T-helper 22 cell (primary cell): ENCODE measurements around the gene ACTL8.

Experiments
- DNase-seq: peaks from one replicate; pipeline ENCODE4 v3.0.0-alpha.2; 2020; ENCODE audit warnings: low read depth

ACTL8 gene, protein sequence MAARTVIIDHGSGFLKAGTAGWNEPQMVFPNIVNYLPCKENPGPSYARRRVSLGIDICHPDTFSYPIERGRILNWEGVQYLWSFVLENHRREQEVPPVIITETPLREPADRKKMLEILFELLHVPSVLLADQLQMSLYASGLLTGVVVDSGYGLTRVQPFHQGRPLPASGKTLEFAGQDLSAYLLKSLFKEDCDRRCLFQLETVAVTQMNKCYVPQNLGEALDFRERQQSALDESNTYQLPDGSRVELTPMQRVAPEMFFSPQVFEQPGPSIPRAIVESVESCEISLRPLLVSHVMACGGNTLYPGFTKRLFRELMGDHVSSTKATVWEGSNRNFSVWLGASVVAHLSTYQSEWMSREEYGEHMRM

DNA sequence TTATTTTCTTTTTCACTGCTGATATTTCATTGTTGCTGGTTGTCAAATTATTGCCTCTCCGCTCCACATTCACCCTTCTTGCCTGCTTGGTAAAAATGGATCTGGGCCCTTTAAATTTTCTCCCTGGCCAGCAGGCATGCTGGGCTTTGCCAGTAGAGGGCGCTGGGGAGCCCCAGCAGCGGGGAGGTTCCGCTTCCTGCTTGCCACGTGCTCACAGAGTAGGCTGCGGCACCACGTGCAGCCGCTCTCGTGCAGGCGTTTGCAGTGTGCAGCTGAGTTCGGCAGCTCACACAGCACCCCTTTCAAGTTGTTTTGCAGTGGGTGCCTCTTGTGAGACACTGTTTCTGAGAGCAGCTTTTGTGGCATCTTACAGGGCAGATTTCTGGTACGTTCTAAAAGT lies at the start of gene ACTL8:
TSS of gene ACTL8 (plus strand) at position 214 of the 400 bp plus-strand sequence. CDS start 67,676 bp downstream, outside the sequence.
- no peak for DNase-seq

DNA sequence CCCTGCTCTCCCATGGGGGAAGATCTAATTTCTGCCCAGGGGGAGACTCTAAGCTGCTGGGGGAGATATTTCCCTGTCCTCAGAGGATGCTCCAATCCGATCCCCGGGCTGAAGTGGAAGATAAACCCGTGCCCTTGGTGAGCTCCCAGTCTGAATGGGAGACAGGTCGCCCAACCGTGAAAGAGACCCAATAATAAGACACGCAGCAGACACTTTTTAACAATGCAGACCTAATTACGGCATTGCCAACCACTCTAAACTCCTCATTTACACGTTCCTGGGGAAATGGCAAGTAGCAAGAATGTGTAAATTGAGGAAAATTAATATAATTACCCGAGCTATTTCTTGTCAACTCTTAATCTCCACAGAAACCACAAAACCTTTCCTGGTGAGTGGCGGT lies 48.7 kb upstream of the ACTL8 start:
- DNase-seq: no peak

DNA sequence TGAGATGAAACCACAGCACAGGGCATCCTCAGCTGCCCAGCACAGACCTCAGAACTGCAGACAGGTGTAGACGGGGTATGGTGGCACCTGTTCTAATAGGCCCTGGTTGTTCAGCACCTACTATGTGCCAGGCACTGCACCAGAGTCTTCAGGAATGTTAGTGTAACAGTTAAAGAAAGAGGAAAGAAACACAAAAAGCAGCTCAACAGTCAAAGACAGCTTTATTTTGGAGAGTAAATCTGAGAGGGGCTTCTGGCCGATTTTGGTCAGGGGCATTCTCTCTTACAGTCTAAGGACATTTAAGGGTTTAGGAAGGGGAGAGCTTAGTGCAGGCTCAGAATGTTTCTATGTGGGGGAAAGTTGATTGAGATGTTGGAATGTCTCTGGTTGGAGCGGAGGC lies 45.2 kb upstream of the ACTL8 start:
- no peak for DNase-seq

DNA sequence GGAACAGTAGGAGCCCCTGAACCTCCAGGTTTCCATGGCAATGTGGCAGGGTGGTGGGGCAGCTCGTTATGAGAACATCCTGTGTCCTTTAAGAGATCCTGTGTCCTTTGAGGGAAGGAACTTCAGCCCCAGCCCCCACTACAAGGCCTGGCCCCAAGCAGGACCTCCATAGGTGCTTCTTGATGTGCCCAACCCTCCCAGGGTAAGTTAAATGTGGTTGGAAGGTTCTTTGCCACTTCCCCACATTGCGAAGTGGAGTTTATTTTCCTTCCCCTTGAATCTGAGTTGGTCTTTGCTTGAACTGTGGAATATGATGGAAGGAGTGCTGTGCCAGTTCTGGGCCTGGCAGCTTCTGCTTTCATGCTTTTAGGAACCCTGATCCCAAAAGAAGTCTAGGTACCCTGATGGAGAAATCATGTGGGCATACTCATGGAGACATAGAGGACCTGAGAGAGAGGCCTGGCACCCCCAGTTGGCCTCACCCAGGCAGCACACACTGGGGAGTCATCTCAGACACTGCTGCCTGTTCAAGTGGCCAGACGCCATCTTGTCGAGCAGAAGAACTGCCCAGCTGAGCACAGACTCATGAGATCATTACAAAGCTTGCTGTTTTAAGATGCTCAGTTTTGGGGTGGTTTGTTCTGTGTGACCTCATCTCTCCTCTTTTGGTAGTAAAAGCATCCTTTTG lies 44.1 kb upstream of the ACTL8 start:
- no peak for DNase-seq

DNA sequence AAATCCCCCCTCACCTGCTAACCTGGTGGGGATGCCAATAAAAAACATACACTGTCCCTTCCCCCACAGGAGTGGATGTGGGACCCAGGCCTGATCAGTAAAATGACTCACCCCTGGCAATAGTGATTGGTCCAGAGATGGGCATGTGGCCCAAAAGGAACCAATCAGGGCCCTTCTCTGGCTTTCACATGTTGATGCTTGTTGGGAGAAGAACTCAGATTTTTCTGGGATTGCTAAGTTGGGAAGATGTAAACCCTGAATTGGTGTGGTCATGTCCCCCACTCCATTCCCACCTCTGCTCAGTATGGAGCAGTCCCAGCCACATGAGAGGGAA lies 43.6 kb upstream of the ACTL8 start:
- DNase-seq: no peak

DNA sequence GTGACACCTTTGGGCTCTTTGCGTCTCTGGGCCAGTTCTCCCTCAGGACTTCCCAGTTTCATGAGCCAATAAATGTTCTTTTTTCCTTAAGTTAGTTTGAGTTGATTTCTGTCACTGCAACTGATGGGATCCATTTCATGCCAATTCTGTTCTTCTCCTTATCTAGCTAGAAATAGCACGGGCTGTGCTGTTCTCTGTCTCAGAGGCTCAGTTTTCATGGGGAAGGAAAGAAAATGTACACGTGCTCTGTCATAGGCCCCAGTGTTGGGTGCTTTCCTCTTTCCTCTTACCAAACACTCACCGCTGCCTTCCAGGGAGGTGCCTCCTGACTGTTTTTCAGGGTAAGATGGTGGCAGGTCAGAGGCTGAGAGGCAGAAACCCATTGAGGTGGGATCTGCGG lies 43.2 kb upstream of the ACTL8 start:
- DNase-seq: no peak

DNA sequence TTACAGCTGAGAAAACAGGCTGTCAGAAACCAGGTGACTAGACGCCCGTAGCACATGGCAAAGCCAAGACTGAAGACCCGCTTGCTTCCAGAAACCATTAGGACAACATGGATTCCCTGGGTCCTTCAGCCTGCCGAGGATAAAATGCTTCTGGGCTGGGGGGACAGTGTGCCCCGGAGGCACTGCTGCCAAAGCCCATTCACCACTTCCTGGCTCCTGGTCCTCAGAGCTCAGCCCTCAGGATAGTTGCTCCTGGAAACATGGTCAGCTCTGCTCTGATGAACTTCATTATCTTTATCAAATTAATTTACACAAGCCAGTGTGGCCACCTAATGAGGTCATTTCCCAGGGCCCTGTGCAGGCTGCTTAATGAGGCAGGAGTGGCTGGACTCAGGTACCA lies 41.1 kb upstream of the ACTL8 start:
- no peak for DNase-seq

DNA sequence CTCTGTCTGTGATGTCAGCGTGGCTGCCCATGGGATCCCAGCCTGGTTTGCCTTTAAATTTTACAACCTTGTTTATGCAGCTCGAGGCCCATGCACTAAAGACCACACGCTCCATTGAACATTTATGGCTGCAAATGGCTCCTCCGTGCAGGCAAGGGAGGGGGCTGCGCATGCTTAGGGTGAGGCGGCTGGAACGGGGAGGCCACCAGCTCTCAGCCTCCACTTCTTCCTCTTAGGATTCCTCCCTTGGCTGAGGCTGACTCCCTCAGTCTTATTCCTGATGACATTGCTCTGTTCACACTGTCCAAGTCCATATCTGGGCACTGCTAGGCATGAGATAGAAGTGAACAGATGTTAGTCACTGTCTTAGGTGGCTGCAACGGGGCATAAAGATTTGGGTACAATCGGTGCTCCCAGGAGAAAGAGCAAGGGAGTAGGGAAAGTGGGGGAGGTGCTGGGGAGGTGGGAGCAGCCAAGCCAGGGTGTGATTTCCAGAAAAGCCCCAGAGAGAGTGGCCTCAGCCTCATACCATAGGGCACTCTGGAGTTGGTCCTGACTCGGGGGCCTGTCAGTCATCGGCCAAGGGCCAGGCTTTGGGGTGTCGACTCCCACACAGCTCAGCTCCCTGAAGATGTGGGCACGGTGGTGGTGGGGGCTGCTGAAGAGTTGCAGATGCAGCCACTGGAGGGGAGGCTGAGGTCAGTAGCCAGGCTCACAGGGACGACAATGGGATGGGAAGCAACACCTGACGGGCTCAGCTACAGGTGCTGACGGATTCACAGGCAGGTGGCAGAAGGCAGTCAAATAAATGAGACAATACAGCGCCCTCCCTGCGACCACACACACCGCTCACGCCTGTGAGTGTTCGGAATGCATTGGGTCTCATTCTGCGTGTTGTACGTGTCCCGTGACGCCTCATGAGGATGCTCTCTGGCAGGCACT lies 37.3 kb upstream of the ACTL8 start:
- DNase-seq: no peak

DNA sequence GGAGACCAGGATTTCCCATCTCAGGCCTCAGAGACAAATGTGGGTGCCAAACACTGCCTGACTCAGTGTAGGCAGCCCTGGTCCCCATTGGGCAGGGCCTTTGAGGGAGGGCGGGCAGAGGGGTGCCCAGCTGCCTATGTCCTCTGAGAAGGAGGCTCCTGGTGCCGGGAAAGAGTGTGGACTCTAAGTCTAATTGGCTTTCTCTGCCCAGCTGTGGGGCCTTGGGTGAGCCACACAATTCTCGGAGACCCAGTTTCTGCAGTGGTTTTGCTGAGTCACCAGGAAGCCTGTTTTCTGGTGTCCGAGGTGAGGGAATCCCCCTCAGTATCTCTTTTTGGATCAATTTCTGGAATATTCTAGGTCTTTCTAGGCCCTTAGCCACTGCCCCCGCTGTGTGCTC lies 35.3 kb upstream of the ACTL8 start:
- DNase-seq: no peak

DNA sequence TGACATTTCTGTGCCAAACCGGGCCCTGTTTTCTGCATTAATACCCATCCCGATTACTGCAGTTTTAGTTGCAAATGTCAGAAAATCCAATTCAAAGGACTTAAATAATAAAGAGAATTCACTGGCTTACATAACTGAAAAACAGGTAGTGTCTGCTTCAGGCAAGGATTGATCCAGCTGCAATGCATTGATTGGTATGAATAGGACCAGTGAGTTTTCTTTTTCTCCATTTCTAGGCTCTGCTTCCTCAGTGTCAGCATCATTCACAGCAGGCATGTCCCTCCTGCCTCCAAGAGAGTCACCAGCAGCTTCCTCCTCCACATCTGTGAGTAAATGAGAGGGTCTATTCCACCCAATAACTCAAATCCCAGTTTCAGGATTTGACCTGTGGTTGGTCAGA lies 33.7 kb upstream of the ACTL8 start:
- no peak for DNase-seq

DNA sequence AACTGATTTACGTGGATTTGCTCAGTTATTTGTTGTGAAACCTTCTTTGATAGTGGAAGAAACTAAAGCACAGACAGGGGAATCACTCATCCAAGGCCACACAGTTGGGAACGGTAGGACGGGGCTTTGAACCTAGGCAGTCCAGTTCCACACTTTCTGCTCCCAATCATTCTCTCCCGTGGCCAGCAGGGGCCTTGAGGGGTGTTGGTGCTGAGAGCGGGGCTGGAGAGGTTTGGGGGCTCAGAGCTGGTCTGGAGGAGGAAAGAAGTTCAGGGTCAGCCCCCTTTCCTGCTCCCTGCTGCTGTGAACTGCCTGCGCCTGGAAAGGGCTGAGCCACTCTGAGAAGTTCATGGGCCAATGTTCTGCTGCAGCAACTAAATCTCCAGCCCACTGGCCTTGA lies 31.4 kb upstream of the ACTL8 start:
- no peak for DNase-seq

DNA sequence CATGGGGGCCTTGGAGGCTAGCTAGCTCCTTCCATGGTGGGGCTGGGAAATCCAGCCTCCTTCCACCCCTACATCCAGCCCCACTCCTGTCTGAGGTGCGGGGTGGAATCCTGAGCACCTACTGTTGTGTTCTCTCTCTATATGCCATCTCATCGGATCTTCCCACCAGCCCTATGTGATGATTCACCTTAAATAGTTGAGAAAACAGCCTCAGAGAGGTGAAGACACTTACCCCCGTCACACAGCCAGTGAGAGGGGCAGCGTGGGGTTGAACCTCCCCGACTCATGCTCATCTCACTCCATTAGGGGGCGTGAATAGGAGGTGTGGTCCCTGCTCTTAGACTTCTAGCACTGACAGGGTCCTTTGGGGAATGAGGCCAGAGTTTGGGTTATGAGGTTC lies 31.0 kb upstream of the ACTL8 start:
- no peak for DNase-seq

DNA sequence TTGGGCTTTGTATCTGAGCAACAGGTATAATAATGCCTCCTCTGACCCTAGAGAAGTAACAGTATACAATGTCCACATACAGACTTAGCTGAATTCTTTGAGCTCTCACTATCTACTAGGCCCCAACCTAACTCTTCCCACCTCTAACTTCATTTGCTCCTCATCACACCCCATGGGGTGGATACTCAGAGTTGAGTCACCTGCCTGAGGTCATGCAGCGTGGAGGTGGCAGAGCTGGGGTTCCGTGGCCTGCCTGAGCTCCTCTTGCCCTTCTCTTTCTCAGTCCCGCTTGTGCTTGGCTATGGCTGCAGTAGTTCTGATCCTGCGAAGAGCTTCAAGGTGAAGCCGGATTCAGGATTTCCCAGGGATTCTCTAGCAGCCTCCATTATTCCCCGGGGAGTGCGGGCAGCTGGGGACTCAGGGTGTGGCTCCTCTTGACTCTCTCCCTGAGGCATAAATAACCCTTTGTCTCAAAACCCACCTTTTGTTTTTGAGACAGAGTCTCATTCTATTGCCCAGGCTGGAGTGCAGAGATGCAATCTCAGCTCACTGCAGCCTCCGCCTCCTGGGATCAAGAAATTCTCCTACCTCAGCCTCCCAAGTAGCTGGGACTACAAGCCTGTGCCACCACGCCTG lies 29.9 kb upstream of the ACTL8 start:
- no peak for DNase-seq

DNA sequence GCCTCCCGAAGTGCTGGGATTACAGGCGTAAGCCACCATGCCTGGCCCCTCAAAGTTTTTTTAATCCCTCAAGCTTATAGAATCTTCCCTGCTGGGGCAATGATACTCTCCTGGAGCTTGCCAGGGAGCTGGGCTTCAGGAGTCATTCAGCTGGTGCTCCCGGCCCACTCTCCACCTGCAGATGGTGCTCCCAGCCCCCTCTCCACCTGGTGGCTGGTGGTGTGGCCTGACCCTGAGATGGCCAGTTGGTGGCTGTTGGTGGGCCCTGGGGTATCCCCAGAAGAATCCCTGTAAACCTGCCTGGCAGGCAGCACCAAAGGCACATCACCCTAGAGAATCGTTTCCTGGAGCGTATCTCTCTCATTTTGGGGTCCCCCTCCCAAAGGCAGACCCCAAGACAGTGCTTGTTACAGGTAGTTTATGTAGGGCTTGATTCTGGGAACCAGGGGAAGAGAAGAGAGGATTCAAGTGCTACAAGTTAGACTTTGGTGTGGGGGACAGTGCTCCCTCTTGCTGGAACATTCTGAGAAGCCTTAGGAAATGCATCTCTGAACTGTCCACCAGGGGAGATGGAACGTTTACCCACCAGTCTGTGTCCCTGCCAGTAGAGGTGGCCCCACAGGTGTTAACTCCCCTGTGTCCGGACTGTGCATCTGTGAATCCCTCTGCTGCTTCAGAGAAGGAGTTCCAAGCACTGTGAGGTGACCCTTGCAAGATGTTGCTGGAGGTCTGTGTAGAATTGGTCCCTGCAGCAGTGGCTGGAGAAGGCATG lies 29.1 kb upstream of the ACTL8 start:
- DNase-seq: no peak

DNA sequence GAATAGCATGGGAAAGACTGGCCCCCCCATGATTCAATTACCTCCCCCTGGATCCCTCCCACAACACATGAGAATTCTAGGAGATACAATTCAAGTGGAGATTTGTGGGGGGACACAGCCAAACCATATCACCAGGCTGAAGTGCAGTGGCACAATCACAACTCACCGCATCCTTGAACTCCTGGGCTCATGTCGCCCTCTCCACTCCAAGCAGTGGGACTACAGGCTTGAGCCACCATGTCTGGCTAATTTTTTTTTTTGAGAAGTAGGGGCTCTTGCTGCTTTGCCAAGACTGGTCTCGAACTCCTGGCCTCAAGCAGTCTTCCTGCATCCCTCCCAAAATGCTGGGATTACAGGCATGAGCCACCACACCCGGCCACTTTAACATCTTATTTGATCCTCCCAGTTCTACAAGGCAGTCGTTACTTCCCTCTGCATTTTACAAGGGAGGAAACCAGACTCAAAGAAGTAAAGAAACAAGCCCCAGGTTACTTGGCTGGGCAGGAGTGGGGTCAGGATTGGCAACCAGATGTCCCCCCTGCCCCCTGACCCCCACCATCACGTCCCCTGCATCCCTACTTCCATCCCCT lies 26.9 kb upstream of the ACTL8 start:
- DNase-seq: no peak

DNA sequence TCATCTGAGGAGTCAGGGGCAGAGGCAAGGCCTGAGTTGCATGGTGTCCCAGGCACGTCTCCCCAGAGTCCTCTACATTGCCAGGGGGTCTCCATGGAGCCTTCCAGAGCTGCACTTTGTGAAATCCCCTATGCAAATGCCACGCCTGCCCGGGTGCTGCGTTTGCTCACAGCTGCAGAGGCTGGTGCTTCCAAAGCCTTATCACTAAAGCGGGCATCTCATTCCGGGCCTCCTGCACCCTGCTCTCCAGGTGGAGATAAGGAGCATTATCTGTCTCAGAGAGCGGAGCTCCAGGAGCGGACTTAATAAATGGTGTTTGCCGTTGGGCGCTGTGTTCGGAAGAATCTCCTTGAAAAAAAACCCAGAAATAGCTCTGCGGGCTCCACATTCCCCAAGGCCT lies 25.9 kb upstream of the ACTL8 start:
- DNase-seq: no peak

DNA sequence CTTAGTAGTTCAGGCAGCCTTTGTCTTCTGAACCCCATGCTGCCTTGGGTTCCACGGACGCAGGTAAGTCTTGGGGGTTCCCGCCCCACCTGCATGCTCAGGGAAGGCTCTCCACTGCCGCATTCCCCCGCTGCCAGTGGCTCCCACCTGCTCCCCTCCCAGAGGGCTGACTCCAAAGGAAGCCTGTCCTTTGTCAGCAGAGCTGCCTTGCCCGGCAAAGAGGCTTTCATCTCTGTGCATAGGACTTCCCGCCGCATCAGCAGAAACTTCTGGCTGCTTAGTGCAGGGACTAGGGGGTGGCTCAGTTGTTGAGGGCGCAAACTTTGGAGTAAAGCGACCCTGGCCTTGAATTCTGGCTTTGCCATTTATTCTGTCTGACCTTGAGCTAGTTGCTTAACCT lies 25.2 kb upstream of the ACTL8 start:
- DNase-seq: no peak

DNA sequence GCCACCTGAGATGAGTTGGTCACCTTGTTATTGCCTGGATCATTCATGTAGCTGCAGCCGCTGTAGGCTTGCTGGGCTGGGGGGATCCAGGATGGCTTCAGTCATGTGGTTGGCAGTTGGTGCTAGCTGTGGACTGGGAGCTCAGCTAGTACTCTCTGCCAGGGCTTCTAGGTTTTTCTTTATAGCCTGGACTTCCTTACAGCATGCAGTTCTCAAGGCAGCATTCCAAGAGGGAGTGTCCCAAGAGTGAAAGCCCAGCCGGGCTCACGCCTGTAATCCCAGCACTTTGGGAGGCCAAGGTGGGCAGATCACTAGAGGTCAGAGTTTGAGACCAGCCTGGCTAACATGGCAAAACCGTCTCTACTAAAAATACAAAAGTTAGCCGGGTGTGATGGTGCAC lies 23.7 kb upstream of the ACTL8 start:
- DNase-seq: no peak

DNA sequence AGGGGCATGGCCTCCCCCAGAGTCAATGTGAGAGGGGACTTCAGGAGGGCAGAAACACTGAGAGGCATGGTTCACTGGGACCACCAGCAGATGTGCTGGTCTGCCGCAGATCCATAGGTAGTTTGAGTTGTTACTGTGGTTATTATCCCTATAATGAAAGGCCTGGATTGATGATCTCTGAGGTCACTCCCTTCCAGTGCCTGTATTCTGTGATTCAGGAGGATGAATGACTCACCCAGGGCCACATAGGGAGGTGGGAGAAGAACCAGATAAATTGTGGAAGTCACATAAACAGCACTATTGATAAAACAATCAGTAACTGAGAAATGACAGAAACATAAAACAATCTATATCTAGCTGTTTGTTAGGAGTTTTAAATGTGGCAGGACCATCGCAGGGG lies 22.7 kb upstream of the ACTL8 start:
- no peak for DNase-seq

DNA sequence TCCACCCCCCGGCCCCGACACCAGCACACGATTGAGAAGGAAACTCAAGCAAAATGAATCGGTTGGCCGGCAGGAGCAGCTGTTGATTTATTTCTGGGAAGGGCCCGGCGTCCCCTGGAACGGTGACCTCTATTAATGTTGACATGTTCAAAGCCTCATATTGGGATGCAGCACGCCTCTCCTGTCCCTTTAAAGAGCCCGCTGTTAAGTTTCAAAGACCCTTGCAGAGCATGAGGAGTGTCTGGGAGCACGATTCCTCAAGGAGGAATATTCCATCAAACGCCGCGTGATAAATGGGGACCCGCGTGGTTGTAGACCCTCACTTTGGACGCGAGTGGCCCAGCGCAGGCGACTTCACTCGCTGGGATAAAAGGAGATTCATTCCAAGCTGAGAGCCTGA lies 21.5 kb upstream of the ACTL8 start:
- DNase-seq: no peak

DNA sequence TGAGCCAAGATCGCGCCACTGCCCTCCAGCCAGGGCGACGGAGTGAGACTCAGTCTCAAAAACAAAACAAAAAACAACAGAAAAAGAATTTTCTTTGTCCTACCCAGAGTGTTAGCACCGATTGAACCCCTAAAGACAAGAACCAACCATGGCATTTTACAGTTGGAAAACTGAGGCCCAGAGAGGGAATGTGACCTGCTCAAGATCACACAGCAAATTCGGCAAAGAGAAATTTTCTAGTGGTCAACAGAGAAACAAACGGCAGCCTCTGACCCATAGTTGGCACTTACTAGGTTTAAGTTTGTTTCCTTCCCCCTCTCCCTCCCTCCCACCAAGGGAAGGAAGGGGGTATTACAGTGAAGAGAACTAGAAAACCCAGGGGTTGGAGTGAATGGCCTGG lies 20.5 kb upstream of the ACTL8 start:
- no peak for DNase-seq
